GM21786 (cell line): ENCODE data around the gene TSSK2.

ENCODE experiments used
- ATAC-seq: cut with Tn5 transposase; IDR thresholded peaks from one replicate; pipeline ENCODE4 v1.9.1; 2021; ENCODE audit not compliant: unreplicated experiment

The TSSK2 gene

DNA sequence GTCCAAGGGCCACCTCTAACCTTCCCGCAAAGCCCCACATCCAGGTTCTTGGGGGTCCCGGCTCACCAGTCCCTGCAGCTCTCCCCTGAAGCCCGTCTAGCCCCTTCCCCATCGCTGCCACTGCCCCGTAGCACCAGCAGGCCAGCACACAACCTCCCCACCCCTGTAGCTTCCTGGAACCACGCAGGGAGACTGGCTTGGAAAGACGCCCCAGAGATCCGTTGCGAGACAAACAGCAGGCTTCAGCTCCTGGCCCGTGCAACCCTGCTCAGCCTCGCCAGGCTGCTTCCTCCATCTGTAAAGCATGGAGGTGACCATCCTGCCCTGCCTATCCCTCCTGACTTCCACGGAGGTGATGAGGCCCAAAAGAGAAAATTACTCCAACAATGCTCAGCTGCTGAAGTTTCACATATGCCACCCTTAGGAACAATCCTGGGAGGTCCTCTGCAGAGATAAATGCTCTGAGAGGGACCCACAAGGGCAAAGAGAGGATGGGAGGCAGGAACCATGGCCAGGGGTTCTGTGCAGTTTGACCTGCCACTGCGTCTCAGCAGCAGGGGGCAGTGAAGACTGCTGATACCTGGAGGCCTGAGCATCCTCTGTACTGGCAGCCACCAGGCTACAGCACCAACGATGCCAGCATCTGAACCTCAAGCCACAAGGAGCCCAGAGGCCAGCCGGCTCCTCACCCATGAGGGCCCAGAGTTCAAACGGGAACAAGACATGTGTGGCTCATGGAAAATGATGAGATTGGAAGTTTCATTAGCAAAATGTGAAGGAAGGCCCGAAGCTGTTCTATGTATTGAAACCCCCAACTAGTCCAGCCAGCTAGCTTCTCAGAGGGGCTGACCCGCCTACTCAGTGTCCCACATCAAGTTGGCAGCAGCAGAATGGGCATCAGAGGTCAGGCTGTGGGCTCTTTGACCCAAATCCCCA, 25.0 kb upstream of the TSSK2 start:
- no peak for ATAC-seq

DNA sequence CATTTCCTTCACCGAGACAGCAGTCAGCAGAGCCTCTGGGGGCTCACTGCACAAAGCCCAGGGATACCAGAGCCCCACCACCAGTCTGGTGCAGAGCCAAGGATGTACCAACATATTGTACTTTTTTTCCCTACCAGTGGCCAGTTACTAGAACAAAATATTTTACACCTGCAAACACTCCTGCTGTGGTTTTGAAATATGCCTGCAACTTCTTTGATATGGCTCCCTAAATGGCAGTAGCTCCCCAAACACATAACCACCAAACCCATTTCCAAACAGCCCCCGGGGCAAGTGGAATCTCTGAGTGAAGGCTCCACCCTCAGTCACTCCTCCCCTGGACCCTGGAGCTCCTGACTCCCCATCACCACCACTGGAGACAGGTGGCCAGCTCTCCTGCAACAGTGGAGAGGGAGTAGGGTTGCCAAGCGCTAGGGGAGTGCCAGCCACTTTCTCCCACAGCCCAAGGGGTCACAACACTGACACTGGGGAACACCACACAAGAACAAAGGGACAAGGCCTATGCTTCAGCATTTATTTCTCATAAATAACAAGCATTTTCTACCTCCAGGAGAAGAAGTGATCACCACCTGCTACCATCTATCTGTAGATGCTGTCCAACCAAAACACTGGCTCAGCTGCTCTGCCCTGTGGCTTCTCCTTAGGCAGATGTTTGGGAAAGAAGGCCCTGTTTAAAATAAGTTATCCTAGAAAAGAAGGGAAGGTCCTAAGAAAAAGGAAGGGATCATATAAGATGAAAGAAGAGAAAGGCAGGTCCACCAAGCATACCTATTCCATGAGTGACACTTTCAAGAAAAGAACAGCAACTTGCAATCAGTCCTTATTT, 24.0 kb upstream of the TSSK2 start:
- ATAC-seq = no peak

DNA sequence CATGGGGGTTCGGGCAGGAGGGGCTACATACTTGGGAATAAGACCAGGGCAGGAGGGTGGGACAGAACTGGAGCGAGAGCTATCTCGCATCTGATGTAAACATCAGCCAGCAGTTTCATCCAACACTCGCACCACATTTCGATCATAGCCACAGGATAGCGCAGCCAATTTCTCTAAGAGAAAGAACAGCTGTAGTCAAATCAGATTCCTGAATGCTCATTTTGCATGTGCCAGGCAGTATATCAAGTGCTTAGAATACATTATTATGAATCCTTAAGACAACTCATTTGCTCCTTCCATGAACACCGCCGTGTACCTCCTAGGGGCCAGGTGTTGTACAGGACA, 23.4 kb upstream of the TSSK2 start:
- no peak for ATAC-seq

DNA sequence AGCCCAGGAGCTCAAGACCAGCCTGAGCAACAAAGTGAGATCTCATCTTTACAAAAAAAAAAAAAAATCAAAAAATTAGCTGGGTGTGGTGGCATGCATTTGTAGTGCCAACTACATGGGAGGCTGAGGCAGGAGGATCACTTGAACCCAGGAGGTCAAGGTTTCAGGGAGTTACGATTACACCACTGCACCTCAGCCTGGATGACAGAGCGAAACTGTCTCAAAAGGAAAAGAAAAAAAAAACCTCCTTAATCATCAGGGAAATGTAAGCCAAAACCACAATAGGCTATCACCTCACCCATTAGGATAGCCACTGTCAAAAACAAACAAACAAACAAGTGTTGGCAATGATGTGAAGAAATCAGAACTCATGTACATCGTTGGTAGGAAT, 22.3 kb upstream of the TSSK2 start:
- ATAC-seq = no peak

DNA sequence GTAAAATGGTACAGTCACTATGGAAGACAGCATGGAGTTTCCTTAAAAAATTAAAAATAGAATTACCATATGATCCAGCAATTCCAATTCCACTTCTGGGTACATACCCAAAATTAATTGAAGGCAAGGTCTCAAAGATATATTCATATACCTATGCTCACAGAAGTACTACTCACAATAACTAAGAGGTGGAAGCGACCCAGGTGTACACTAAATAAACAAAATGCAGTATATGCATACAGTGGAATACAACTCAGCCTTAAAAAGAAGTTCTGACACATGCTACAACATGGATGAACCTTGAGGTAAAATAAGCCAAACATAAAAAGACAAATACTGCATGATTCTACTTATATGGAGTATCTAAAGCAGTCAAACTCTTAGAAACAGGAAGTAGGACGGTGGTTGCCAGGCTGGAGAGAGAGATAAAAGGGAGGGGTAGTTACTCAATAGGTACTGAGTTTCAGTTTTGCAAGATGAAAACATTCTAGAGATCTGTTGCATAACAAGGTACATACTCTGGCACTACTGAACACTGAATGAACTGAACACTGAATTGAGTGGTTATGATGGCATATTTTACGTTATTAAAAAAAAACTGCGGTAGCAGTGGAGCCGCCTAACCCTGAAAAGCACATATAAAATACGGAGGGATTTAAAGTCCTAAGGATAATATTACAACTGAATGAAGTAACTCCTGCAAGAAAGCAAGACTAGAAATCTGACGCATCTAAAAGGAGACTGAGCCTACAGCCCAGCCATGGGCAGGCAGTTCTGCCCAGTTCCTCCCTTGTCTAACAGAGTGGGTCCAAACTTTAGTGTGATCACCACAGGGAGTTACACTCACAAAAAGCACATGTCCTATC, 21.7 kb upstream of the TSSK2 start:
- ATAC-seq = peak; percentile 81

DNA sequence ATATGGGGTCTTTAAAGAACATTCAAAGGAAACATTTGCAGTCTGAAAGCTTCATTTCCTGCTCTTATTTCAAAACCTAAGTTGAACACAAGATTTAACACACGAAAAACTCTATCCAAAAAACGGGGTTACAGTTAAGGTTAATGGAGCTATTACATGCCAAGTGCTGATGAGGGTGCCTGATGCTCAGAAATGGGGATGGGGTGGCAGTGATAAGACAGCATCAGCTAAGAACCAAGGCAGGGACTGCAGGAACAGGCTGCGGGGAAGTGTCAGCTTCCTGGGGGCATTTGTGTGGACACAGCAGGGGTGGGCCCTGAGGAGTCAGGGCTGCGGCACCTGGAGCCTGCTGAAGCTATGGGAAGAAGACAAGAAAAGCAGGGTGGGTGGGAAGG, 21.0 kb upstream of the TSSK2 start:
- ATAC-seq = no peak

DNA sequence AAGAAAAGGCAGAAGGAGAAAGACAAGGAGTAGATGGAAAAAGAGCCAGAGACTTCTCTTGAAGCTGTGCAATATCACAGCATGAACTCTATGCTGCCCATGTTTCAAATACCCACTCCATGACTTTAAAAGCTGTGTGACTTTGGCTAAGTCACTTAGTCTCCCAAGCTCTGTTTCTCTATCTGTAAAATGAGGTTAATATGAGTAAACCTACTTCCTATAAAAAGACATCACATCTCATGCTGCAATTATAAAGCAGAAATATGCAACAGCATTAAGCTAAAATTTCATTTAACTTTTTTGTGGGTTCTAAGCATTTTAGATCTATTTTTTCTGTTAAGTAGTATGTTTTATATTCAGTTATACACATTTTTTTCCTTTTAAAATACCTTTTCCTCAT, 20.5 kb upstream of the TSSK2 start:
- no peak for ATAC-seq

DNA sequence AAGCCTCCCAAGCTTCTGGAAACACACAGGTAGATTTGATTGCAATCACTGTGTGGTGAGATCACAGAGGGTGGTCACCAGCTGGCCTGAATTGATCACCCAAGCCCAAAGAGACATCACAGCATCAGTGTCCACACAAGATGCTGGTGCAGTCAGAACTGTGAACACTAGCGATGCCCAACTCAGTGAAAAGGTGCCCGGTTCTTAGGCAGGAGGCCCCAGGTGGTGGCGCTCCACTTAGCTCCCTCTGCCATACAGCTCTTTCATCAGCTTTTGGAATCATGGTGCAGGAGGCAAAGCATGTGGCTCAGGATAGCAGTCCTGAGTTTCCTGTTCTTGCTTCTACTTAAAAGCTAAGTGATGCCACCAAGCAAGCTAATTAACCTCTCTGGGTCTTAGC, 20.0 kb upstream of the TSSK2 start:
- no peak for ATAC-seq

DNA sequence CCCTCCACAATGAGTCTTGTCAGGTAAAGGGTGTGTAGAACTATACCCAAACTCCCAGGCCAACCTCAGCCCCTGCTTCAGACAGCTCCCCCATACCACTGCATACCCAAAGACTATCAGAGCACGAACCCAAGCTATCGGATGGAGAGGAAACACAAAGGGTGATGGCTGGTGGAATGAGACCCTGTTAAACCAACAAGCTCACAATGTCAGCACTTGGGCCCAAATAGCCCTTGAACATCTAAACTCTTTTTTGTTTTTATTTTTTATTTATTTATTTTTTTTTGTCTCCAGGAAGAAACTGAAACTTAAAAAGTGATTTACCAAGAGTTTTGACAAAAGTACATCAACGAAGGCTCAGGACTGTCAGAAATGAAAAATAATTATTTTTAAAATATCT, 19.5 kb upstream of the TSSK2 start:
- no peak for ATAC-seq

DNA sequence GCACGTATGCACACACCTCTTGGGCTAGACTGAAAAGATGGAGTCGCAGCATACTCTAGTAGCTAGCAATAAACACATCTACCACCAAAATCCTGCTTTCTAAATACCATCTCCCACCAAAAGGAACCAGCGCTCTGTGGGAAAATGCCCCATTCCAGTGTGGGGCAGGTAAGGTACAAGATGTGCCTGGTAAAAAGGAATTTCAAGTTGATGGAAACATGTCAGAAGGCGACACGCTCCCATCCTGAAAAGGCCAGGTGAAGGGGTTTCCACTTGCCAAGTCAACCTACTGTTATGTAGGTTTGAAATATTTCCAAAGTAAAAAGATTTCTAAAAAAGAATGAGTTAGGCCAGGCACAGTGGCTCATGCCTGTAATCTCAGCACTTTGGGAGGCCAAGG, 17.7 kb upstream of the TSSK2 start:
- no peak for ATAC-seq

DNA sequence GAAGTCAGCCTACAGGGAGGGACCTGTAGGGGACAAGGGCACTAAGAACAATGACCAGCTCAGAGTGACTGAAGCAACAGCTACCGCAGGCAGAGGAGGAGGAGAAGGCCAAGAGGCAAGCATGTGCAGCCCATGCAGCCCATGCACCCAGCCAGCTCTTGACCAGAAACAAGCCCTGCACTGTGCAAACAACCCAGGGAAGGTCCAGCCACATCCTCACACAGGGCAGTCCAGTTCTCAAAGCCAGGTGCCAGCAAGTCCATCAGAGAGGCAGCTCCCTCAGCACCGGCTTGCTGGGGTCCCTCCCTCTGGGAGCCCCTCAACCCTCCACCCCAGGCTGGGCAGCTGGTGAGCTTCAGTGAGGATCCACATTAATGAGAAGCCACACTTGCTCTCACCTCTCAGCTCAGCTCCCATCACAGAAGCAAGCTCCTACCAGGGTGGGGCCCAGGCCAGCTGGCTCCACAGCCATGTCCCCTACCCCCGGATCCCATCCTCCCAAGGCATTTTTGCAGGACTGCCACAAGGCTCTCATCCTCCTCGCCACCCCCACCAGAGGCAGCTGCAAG, 16.0 kb upstream of the TSSK2 start:
- ATAC-seq = no peak

DNA sequence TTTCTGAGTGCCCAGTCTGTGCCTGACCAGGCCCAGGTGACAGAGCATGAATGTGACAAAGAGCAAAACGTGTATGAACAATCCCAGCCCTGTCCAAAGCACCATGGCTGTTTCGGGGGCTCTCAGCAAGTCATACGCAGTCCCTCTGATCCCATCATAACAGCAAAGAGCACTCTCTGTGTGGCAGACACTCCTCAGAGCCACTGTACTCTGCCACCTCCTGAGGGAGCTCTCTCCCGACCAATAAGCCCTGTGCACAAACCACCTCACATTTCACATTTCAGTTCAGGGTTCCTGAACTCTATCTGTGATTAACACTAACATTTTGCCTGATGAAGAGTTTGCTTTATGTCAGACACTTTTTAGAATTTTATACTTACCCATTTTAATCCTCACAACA, 15.5 kb upstream of the TSSK2 start:
- no peak for ATAC-seq

DNA sequence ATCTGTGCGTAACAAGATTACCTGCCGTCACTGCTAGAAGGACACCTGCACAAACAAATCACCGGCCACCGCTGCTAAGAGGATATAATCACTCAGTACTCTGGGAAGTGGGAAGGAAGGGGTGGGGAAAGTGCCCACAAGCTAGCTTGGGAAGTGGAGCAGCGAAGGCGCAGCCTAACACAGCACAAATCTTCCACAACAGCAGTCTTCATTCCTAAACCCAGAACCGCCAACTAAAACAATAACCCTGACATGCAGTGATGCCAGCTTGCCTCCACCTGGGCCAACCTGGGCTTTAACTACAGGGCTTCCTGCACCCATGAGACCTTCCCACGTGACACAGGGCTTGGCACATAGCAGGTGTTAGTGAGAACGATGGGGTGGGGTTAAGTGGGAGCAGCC, 14.0 kb upstream of the TSSK2 start:
- no peak for ATAC-seq

DNA sequence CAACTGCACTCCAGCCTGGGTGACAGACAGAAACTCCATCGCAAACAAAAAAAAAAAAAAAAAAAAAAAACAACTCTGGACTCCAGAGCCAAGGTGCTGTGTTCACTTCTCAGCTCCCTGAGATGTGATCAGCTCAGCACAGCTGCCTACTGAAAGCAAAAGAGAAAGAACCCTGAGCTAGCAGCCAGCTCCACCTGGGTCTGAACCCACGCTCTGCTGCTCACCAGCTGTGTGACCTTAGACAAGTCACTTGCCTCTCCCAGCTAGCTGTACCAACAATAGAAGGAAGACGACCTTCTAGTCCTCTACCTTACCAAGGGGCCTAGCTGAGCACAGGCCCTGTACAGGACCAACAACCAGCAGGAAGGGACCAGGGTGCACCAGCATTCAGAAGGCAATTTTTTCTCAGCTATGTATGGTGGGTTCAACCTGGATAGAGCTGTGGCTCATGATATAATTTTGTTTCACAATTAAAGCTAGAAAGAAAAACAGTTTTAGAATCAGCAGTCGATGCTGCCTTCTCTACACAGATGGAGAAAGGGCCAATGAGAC, 12.7 kb upstream of the TSSK2 start:
- ATAC-seq = no peak

DNA sequence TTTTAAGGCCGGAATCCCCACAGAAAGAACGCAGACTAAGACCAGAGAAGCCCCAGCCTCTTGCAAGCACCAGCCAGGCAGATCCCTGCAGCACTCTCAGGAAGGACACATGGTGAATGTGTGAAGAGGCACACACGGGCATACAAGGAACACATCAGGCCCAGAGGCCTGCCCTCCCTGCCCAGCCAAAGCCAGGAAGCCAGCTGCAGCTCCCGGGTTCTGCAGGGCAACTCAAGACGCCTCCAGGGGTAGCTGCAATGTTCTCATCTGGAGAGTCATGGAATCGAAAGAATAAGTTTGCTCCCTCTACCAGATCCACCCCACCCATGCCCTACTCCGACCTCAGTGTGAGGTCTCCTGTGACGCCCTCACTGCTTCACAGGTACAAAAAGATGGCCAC, 11.2 kb upstream of the TSSK2 start:
- no peak for ATAC-seq

DNA sequence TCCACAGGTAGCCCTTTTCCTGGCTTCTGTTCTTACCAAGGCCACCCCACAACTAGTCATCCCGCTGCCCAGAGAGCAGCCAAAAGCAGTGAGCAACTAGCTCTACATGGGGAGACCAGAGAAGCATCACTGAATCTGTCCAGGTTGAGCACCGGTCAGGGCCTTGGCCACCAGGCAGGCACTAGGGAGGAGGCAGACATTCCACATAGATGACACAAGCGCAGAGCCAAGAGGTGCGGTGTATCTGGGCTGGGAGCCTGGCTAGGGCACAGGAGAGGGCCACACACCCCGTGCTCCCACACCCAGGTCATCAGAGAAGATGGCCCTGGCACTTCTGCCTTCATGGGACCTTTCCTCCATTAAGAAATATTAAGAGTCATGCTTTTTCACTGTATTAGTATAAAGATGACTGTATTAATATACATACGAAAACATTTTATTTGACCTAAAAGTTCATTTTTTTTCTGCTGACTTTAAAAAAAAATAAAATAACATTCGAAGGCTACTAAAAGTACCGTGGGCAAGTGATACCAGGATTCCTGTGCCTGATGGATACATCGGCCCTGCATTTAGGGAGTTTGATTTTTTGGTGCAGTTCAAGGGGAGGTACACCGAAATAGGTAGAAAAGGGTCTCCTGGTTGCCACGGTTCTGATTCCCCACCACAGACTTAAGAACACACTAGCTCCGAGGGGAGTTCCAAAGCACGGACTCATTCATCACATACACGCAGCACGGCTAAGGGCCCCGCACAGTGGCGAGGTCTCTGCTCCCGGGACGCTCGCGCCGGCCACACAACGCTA, 10.1 kb upstream of the TSSK2 start:
- no peak for ATAC-seq

DNA sequence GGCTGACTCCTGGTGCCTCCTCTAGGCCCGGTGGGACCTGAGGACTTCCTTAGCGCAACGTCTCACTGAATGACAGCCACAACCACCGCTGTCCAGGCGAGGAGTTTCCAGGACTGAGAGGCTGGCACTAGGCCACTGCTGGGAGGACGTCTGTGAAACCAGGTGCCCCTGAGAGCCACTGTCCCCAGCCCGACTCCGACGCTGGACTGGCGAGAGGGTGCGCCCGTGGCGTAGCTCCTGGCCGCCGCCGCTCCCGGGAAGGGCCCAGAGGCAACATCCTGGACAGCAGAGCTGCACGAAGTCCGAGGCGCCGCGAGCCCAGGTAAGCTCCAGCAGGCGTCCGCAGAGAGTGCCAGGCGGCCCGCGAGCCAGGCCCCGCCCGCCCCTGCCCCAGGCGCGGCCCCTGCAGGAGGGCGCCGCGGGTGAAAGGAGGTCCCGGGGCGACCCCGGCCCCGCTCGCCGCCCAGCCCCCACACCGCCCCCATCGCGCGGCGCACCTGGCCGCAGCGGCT, 9.4 kb upstream of the TSSK2 start:
- peak; percentile 21 for ATAC-seq

DNA sequence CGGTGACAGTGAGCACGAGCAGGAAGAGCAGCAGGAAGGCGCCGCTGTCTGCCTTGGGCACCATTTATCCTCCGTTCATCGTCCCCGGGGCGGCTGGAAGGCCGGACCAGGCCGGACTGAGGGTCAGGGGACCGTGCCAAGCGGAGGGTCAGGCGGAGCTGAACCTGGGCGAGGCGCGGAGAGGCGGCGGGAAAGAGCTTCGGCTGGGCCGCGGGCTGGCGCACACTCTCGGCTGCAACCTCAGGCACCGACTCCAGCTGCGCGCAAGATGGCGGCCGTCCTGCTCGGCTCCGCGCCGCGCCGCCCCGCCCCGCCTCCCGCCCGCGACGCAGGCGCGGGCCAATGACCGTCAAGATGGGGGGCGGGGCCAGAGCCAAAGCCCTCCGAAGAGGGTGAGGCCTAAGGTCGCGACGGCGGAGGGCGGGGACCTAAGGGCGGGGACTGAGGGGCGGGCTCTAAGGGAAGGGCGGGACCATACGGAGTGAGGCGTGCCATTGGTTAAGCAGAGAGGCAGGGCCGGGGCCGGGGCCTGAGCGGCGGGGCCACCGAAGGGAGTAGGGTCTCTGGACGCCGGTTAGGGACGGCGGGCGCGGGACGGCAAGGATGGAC, 8.9 kb upstream of the TSSK2 start, which contains the start of gene DGCR2:
DGCR2 (minus strand) TSS at position 270 of the 609 bp plus-strand sequence; CDS start at position 64, 206 bp downstream.
- ATAC-seq = peak; percentile 77
